Activated CD4-positive, alpha-beta T cell treated with anti-CD3 and anti-CD28 coated beads, Interleukin-10, Interleukin-2, amounts not matched to agents 100 ng/mL and 50 ng/mL, durations not matched to agents 16 hours and 8 hours (primary cell): ENCODE results near the gene CDHR1.

Experiments used
- DNase-seq: peaks from one replicate; pipeline ENCODE4 v3.0.0-alpha.2; 2020

CDHR1 gene

DNA sequence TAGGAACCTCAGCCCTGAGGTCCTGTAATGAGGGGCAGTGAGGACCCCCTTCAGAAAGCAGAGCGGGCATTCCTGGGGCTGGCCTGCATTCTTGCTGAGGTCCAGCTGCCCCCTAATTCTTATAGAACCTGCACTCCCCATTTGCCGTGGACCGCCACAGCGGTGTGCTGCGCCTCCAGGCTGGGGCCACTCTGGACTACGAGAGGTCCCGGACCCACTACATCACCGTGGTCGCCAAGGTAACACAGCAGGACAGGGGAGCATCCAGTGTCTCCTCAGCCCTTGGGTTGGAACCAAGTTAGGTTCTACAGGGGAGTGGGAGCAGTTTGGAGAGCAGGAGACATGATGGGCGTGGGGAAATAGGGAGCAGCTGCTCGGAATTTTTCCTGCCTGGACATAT lies 7.3 kb downstream of the CDHR1 start:
- DNase-seq = no peak

GRCh38 chr10:84202349-84202748 lies 8.0 kb downstream of the CDHR1 start:
- no peak for DNase-seq

DNA sequence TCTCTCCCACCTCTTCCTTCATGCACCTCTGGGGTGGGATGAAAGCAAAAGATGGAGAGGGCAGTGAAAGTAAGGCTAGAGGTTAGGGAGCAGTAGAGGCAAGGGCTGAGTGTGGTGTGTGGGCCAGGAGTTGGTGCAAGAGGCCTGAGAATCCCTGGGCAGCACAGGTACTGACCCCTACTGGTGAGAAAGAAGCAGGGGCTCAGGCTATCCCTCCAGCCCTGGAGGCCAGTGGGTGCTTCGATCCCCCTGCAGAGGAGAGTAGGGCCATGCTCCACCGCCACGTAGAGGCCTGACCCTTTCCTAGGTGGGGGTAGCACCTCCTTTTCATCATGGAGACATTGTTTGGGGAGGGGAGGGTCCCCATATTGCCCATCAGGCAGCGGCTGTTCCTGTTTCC lies 9.8 kb downstream of the CDHR1 start:
- DNase-seq = peak; percentile 7

GRCh38 chr10:84204610-84205009 lies 10.3 kb downstream of the CDHR1 start:
- no peak for DNase-seq

- DNase-seq = peak; percentile 60
Observed at GRCh38 chr10:84205049-84205852, 10.9 kb downstream of the CDHR1 start.

DNA sequence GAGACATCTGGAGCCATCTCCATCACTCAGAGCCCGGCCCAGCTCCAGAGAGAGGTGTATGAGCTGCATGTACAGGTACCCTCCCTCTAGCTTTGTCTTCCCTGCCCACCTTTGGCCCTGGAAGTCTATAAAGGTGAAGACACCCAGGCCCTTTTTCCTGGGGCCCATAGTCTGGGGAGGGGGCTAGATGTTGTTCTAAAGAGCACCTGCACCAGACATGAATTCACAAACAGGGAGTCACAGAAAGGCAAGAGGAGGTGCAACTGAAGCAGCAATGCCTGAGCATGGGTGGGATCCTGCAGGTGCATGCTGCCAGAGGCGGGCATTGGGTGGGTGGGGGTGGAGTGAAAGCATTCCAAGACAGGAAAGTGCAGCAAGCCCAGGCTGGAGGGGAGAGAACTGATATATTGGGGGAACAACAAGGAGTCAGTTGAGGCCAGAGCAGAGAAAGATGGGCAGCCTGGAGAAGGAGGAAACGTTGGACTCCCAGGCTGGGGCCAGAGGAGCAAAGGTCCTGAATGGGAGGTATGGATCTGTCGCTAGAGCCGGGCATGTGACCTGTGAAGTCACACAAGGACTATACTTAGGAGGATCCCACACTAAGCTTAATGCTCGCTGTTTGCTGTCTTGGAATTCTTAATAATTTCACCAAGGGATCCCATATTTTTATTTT lies 11.7 kb downstream of the CDHR1 start:
- no peak for DNase-seq

DNA sequence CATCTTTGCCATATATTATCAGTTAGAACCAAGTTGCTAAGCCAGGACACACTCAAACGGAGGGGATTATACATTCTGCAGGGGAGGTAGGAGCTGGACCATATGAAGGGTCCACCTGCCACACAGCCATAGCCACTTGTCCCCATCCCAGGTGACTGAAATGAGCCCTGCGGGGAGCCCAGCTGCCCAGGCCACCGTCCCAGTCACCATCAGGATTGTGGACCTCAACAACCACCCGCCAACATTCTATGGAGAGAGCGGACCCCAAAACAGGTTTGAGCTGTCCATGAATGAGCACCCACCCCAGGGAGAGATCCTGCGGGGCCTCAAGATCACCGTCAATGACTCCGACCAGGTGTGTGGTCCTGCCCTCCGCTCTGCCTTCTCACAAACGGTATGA lies 13.7 kb downstream of the CDHR1 start:
- DNase-seq = no peak

- DNase-seq = no peak
Observed at GRCh38 chr10:84211566-84211965, 17.2 kb downstream of the CDHR1 start.

DNA sequence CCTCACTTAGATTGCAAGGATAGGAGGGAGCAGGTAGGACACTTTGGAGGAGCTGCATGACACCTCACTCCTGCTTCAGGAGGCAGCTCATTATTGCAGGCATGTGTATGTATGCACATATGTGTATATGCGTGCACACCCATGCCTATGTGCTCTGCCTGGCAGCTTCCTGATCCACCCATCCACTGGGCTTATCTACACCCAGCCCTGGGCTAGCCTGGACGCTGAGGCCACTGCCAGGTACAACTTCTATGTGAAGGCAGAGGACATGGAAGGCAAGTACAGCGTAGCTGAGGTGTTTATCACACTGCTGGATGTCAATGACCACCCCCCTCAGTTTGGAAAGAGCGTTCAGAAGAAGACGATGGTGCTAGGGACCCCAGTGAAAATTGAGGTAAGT lies 17.7 kb downstream of the CDHR1 start:
- DNase-seq = no peak

- no peak for DNase-seq
Observed at GRCh38 chr10:84213076-84213475, 18.7 kb downstream of the CDHR1 start.

- DNase-seq = no peak
Observed at GRCh38 chr10:84214046-84214572, 19.8 kb downstream of the CDHR1 start.

- DNase-seq = peak; percentile 66
Observed at GRCh38 chr10:84214612-84215235, 20.4 kb downstream of the CDHR1 start.

- no peak for DNase-seq
Observed at GRCh38 chr10:84216834-84217233, 22.5 kb downstream of the CDHR1 start.

DNA sequence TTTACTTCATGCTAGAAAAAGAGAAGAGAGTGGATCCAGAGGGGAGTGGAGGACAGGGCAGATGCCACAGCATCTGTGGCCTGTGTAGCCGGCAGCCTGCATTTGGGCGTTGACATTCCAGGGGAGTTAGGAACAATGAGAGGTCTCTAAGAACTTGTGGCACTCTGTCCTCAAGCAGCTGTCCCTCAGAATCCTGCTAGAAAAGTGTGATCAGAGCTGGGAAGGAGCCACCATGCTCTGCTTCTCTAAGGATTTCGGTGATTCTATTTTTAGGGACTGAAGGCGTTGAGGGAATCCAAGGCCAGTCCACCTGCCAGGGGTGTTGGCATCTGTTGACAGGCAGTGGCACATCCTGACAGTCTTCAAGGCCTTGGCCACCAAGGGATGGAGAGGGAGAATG lies 23.4 kb downstream of the CDHR1 start:
- no peak for DNase-seq

DNA sequence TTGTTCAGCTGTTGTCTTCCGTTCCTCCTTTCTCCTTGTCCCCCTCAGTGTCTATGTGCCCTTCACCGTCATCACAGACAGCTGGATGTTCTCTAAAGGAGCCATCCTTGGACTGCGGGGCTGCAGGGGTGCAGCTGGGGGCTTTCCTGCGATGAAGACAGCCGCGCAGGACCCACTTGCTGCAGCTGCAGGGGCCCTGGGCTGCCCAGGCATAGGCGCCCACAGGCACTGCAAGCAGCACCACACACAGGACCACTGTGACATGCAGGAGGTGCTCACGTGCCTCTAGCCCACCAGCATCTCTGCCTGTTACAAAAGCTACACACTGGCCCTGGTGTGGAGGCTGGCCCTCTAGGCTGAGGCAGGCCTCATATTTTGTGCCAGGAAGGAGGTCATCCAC lies 27.6 kb downstream of the CDHR1 start:
- DNase-seq = no peak

GRCh38 chr10:84224411-84225028 lies 30.2 kb downstream of the CDHR1 start:
- DNase-seq = no peak

GRCh38 chr10:84225427-84226173 lies 31.3 kb downstream of the CDHR1 start, which contains the start of gene LRIT2:
Gene LRIT2 (minus strand): TSS chr10:84225544. CDS start chr10:84225520, 24 bp downstream.
- no peak for DNase-seq

DNA sequence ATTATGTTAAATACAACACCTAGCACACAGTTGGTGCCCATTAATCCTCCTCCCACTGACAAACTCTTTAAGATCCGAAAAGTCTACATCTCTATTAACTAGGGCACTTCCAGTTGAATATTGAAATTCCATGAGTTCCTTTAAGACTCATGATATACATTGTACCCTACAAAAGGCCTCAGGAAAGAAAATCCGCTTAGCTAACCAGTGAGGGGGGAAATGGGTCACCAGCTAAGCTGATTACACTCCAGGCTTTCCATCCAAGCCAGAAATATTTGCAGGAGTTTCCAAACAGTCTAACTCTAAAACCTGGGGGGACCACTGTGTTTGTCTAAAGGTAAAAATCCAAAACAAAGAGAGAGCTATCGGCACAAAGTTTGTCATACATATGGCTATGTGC lies 32.3 kb downstream of the CDHR1 start:
- no peak for DNase-seq

- no peak for DNase-seq
Observed at GRCh38 chr10:84227810-84228209, 33.5 kb downstream of the CDHR1 start.

DNA sequence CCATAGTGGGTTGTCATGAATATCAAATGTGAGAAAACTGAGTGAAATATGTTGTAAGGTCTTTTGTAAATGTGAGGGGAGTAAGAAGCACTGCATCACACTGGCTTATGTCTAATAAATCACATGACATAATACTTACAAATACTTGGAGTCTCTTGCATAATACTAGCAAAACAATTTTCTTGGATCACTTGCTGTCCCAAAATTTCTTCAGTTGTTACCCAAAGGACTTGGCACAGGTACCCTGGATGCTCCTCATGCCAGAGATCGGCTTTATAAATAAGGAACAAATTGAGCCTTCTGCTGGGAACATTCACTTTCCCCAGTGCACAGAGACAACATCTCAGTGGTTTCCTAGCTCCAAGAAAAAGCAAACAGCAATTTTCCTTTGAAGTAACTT lies 36.0 kb downstream of the CDHR1 start:
- DNase-seq = no peak

- no peak for DNase-seq
Observed at GRCh38 chr10:84232376-84232775, 38.0 kb downstream of the CDHR1 start.

DNA sequence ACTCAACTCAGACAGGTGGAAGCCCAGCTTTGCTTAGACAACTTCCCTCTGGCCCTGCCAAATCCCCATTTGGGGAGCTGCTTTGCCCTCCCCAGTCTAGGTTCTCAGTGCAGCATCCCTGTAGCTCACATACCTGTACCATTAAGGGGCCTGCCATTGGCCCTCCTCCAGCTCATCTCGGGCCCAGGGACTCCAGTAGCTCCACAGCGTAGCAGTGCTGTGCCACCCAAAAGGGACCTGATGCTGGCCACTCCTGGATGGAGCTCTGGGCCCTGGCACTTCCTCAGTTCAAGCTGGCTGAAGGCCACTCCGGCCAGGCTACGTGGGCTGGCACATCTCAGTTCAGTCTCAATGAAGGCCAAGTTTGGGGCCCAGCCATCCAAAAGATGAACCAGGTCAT lies 39.6 kb downstream of the CDHR1 start:
- DNase-seq = no peak

GRCh38 chr10:84234479-84234878 lies 40.1 kb downstream of the CDHR1 start:
- DNase-seq = no peak
